Activated CD8-positive, alpha-beta memory T cell treated with anti-CD3 and anti-CD28 coated beads for 48 hours (primary cell): ENCODE data around the gene KCNQ2.

Experiments used
- DNase-seq, 3 experiments: peaks; one replicate each; pipeline ENCODE4 v3.0.0-alpha.2; 2020; ENCODE audit warnings: low read depth in 2 of 3, low spot score in 2 of 3

KCNQ2 gene

GRCh38 chr20:63455568-63455859, 16.9 kb downstream of the KCNQ2 start:
- DNase-seq = no peak

DNA sequence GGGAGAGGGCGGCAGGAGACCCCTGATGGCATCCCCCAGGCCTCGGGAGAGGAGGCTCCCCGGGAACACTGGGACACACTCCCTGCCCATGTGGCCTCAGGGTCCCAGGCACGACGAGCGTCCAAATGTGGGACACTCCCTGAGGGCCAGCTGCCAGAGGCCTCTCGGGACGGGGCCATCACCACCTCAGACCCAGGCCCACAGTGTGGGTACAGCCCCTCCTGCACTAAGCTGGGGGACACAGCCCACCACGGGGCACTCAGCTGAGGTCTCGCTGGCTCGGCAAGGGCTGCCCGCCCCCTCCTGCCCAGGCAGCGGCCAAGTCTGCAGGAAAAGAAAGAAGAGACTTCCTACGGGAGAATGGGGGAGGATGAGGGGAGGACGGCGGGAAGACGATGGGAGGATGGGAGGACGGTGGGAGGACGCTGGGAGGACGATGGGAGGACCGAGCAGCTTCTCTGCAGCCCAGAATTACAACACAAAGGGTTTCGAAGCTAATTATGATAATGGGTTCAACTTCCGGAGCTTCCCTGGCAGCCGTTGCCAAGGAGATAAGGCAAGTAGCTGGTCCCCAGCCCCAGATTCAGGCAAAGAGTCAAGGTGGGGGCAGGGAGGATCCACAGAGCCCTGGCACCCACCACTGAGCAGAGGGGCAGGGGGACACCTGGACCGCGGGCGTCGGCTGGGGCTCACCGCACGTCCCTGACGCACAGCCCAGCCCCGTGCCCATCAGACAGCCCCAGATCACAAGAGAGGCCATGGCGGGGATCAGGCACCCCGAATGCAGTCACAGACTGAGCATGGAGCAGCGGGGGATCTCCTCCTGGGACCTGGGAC, 17.5 kb downstream of the KCNQ2 start:
- DNase-seq = no peak

DNA sequence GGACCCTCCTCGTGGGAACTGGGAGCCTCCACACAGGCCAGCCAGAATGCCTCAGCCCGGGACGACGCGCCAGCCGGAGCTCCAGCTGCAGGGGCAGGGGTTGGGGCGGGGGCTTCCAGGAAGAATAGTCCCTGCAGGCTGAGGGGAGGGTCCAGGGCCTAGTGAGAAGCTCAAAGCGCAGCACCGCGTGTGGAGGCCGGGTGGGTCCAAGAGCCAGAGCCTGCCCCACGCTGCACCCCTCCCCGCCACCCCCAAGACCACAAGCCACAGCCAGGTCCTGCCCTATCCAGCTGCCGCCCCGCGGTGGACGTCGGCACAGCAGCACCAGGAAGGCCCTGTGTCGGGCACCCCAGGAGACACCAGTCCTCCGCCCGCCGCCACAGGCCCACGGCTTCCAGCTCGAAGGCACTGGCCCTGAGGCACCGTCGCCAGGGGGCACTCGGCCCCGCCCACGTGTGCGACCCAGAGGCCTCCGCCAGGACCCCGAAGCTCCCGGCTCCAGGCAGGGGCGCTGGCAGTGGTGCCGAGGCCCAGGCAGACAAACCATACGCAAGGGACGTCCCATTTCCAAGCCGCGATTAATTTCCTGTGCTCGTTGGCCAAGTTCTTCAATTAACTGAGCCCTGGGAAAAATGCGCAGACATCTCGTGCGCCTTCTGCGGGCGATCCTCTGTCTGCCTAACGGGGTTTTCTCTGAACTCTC, 19.5 kb downstream of the KCNQ2 start:
- no peak for DNase-seq

DNA sequence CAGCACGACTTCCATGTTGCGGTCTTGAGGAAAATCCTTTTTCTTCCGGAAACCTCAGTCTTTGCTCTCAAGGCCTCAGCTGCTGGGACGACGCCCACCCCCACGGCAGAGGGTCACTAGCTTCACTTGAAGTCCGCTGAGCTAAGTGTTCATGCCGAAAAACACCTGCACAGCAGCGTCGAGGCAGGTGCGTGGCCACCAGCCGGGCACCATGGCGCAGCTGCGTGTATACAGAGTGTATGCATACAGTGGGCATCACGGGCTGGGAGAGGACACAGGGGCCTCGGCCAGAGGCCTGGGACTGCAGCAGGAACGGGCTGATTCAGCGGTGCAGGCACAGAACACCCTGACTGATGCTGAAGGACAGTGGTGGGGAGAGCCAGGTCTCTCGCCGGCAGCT, 20.1 kb downstream of the KCNQ2 start:
- no peak for DNase-seq

DNA sequence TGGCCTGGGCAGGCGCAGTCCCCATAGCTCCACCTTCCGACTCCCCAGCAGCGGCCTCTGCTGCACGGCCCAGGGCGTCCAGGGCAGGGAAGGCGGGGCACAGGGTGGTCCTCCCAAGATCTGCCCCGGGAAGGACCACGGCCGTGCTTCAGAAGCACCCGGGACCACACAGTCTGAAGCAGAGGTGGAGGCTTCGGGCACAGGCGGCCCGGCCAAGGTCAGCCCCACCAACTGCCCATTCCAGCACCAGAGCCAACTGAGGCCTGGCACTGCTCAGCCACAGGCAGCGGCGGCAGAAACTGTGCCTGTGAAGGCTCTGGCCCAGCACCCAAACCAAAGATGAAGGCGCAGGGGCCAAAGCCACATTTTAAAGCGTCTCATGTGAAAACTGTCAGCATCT, 20.6 kb downstream of the KCNQ2 start:
- no peak for DNase-seq

GRCh38 chr20:63449796-63450730, 22.4 kb downstream of the KCNQ2 start:
- DNase-seq = no peak

GRCh38 chr20:63449025-63449424, 23.4 kb downstream of the KCNQ2 start:
- no peak for DNase-seq

DNA sequence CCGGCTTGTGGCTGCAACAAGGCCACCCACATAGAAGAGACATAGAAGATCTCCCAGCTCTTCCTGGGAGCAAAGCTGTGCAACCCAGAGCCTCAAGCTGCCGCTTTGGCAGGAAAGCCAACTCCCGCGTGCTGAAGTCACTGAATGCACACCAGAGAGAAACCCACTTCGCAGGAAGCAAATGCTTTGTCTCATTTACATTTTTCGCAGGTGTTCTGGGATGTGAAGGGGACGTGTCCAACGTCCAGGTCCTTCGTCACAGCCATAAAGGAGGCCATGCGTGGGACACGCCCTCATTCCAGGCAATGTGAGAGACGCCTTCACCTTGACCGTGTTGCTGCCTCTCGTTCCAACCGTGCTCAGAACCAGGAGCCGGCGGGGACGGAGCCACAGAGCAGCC, 24.4 kb downstream of the KCNQ2 start:
- DNase-seq = no peak

- DNase-seq = no peak
Observed at GRCh38 chr20:63447320-63447719, 25.1 kb downstream of the KCNQ2 start.

DNA sequence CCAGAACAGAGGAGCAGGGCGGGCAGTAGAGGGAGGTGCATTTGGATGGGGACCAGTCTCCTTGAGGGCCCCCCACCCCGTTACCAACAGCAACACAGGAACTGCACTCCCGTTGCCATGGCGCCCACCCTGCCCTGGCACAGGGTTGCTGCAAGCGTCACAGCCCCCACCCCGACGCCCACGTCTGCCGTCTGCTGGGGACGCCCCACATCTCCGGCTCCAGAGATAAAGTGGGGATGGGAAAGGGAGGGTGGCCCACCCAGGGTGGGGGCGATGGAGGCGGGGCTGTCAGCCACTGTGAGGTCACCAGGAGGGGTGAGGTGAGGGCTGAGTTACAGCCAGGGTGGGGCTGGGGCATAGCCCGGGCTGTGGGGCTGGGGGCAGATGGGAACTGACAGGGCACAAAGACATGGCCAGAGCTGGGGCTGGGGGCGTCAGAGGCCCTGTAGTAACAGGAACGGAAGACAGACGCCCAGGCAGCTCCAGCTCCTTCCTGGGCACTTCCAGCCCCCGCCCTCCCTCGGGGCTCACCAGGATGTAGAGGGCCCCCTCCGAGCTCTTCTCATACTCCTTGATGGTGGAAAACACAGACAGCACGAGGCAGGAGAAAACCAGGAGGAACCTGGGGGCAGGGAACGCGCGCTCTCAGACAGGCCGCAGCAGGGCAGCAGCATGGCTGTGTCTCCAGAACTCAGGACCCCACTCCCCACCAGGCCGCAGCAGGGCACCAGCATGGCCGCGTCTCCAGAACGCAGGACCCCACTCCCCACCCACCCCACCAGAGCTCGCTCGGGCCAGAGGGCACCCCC, 26.0 kb downstream of the KCNQ2 start:
- DNase-seq = no peak

DNA sequence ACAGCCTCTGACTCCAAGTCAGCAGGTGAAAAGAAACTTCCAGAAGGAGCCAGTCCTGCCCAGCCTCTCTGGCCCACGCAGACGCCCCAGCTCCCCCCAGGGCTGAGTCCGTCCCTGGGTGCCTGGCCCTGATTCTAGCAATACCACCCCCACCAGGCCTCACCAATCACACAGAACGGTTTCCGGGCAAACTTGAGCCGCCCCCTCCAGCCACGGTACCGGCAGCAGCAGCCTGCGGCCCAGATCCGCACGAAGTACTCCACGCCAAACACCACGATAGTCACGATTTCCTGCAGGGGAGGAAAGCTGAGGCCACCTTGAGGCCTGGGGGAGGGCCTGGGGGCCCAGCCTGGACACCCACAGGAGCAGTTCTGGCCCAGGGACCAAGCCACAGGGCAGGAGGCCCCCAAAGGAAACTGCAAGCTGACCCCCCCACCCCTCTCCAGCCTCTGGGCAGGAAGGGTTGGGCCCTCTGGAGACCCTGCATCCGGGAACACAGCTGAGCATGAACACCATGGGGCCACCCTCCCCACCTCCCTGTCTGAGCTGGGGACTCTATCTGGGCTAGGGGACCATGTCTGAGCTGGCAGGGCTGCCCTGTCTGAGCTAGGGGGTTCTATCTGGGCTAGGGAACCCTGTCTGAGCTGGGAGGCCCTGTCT, 27.2 kb downstream of the KCNQ2 start:
- no peak for DNase-seq

GRCh38 chr20:63444548-63444947, 27.9 kb downstream of the KCNQ2 start:
- no peak for DNase-seq

GRCh38 chr20:63443606-63444395, 28.7 kb downstream of the KCNQ2 start:
- no peak for DNase-seq

DNA sequence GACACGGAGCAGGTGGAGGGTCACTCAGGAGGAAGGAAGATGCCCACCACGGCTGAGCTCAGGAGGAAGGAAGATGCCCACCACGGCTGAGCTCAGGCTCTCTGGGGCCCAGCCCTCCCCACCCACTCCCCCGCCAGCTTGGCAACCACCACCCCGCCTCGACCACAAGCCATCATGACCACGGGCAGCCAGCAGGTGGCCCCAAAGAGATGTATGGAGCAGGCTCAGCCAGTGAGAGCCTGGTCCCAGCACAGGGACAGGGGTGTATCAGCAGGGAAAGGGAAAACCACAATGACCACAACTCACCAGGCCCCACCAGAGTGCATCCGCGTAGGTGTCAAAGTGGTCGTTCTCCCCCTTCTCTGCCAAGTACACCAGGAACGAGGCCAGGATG, 30.4 kb downstream of the KCNQ2 start:
- DNase-seq = peak; percentile 28 to 44 (median 37)

DNA sequence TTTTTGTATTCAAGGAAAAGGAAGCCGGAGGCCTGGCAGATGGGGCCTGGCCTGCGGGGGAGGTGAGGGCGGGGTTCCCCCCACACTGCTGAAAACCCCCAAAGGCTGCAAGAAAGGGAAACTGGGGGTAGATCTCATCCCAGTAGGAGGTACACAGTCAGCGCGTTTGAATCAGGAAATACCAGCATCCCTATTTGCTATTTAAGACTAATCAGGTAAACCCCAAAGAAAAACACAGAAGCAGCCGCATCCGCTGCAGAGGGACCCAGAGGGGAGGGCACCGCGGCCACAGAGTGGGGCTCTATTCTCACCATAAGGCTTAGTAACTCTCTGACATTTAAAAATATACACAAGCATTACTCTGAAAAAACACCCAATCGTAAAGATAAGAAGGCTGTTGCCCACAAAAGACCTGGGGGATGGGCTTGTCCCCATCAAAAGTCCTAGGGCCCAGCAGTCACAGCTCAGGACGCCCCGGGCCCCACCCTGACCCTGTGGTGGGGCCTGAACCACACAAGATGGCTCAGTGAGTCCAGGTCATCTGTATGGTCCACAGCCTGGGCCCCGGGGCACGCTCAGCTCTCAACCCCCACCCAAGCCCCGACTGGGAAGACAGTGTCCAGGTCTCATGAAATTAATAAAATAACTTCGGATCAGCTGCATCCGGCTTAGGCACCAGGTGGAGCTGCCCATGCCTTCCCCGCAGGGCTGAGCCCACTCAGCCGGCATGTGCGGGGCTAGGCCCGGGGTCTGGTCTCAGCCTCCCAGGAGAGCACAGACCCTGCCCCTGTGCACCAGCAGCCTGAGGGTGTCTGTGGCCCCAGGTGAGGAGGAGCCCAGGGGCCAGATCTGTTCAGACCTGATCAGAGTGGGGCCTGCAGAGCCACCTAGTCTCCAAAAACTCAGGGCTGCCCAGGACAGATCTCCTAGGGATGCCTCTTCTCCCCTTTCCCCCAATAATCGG, 31.0 kb downstream of the KCNQ2 start:
- peak in 2 of 3 experiments; percentile 22 to 44 for DNase-seq

DNA sequence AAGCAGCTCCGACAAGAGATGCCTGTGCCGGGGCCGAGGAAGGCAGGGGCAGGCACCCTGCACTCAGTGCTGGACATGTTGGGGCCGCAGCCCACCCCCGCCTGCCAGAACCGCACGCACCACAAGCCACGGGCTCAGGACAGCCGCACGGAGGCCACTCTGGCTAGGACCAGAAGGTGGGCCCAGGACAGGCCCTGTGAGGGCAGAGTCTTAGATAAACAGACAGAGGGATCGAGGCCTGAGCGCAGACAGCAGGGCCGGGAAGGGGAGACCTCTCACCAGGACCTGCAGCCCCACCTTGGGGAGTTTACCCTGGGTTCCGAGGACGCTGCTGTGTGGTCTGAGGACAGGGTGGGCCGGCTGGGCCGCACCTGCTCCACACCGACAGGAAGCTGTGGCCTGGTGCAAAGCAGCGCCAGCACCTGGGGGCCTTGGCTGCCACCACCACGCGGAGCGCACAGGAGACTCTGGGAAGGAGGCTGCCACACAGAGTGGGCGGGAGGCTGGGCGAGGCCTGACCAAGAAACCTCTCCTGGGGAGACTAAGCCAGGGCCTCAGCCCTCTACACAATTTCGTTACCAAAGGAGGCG, 32.0 kb downstream of the KCNQ2 start:
- DNase-seq = no peak

GRCh38 chr20:63439866-63440265, 32.6 kb downstream of the KCNQ2 start:
- DNase-seq = no peak

DNA sequence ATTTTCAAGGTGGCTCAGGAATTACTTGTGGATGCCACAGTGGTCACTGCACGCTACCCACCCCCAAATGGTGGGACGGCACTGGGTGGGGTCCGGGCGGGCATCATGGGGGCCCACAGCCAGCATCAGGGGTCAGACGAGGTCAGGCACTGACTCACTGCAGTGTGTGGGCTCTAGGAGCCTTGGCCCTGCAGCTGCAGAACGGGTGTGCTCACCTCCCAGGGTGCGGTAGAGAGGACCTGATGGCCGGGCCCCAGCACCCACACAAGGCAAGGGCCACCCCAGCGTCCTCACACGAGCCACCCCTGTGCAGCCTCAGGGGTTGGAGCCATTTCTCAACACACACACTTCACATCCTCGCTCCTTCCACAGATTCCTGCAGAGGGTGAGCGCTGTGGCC, 34.3 kb downstream of the KCNQ2 start:
- DNase-seq = no peak
